Thoracic aorta (tissue), 2 donors: ENCODE measurements around the gene FTO. TPM values are rescaled to one million over a fixed set of nuclear protein-coding genes. Genes with fewer than 3 reads are reported as not detected.
"Not testable (repeated sequence)": the region's sequence is repeated elsewhere in the genome, so short reads cannot be mapped to it uniquely, and the experiment has no call there.

Experiments used
- ATAC-seq: fragments of 150-250 bp; one replicate; pipeline ENCODE4 v1.8.0; 2017; ENCODE audit warnings: low read depth; ENCODE audit not compliant: insufficient number of reproducible peaks, low FRiP score
- DNase-seq: peaks from one replicate; pipeline ENCODE4 v3.0.0-alpha.2; 2020; ENCODE audit warnings: low spot score
- H3K27ac ChIP-seq, 2 donors: fragments of 200-600 bp; sonication (generic); 1 replicate in 1 of 2; 2 replicates in 1 of 2; pipeline ENCODE4 v1.5.1; 2016; ENCODE audit warnings: mild to moderate bottlenecking in 2 of 2, moderate library complexity in 2 of 2
- H3K27me3 ChIP-seq: fragments of 200-600 bp; sonication (generic); replicated peaks from 2 replicates; pipeline ENCODE4 v1.6.0; 2016; ENCODE audit warnings: mild to moderate bottlenecking; ENCODE audit not compliant: insufficient read depth
- H3K36me3 ChIP-seq: fragments of 200-600 bp; sonication (generic); one replicate; pipeline ENCODE4 v1.5.1; 2016
- H3K4me1 ChIP-seq, 2 donors: fragments of 200-600 bp; sonication (generic); 1 replicate in 1 of 2; 2 replicates in 1 of 2; pipeline versions ENCODE4 v1.5.1 to v1.6.0; 2016; ENCODE audit warnings: low read depth in 2 of 2, mild to moderate bottlenecking in 1 of 2; ENCODE audit not compliant: control insufficient read depth in 1 of 2
- H3K4me3 ChIP-seq: fragments of 200-600 bp; sonication (generic); 2 replicates; pipeline ENCODE4 v1.5.1; 2016; ENCODE audit warnings: mild to moderate bottlenecking
- H3K9me3 ChIP-seq: fragments of 200-600 bp; sonication (generic); 2 replicates; pipeline ENCODE4 v1.5.1; 2016
- CTCF ChIP-seq: fragments of 200-600 bp; sonication (generic); IDR thresholded peaks from one replicate; pipeline ENCODE4 v1.5.1; 2019; ENCODE audit warnings: antibody characterized with exemption
- total RNA-seq, 2 donors: library from RNA; depleted of rRNA; stranded (reverse); fragments of >200 nt; gene quantifications; one replicate each; pipeline versions ENCODE4 v1.1.0 to v1.2.3, GENCODE V29; 2016

FTO gene
- total RNA-seq, 2 donors from 2014 or later, result 99.6 to 103 TPM

- DNase-seq, result no peak
- no peak for ATAC-seq
- Histone ChIP-seq H3K36me3 (peaks cover 10% of the 10 kb centered on the region), H3K27ac (no peak overlapping the region), H3K9me3 (no peaks in the 10 kb centered on the region), H3K27me3 (no peaks in the 10 kb centered on the region), H3K4me3 (no peak overlapping the region), H3K4me1 (peaks cover 0 to 22% of the 10 kb centered on the region in 2 donors)
- TF ChIP-seq CTCF, result no peak
Observed at GRCh38 chr16:53882310-53882709, 178.4 kb downstream of the FTO start.

- Histone ChIP-seq H3K36me3 (peaks cover 14% of the 10 kb centered on the region), H3K4me3 (no peak overlapping the region), H3K9me3 (no peaks in the 10 kb centered on the region), H3K27ac (no peak overlapping the region), H3K4me1 (peaks cover 0 to 13% of the 10 kb centered on the region in 2 donors), H3K27me3 (no peaks in the 10 kb centered on the region)
- no peak for DNase-seq
- TF ChIP-seq CTCF, result no peak
- no peak for ATAC-seq
Observed at GRCh38 chr16:53884748-53885147, 180.8 kb downstream of the FTO start.

DNA sequence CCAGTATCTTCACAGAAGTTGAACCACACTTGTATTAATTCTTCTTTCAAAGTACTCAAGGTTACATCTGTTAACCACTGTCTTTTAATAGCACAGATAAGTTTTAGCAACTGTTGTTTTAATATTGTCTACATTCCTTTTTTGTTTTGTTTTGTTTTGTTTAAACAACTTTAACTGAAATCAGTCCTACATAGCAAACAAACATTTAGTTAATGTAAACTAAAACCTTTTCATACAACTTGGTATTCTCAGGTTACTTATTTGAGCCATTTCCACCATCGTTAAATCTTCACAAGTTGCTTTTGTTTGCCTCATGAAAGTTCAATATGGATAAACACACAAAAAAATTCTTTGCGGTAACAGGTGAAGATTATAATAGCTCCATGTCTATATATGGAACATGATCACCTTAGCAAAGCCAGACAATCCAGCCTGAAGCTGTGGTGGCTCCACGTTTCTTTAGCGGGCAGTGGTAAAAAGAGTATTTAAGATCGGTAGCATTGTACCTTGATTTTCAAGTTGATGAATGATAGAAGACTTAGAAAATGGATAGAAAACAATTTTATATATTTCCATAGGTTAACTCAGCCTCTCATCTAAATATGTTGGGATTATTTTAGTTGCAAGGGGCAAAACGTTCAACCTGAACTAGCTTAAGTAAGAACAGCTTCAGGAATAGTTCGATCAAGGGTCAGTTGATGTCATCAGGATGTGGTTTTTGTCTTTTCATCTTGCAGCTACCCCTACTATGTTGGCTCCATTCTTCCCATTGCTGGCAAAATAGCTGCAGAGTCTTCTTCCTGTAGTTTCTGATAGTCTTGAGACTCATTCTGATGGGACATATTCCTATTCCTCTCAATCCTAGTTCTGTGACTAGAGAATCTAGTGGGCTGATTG lies 182.8 kb downstream of the FTO start:
- DNase-seq (no peak), ATAC-seq (no peak)
- peaks cover 9% of the 10 kb centered on the region for H3K36me3 ChIP-seq
- H3K27me3 ChIP-seq, result no peaks in the 10 kb centered on the region
- H3K9me3 ChIP-seq, result no peaks in the 10 kb centered on the region
- no peak overlapping the region for H3K4me3 ChIP-seq
- peaks cover 0 to 7% of the 10 kb centered on the region in 2 donors for H3K4me1 ChIP-seq
- TF ChIP-seq CTCF, result no peak
- no peak overlapping the region for H3K27ac ChIP-seq

DNA sequence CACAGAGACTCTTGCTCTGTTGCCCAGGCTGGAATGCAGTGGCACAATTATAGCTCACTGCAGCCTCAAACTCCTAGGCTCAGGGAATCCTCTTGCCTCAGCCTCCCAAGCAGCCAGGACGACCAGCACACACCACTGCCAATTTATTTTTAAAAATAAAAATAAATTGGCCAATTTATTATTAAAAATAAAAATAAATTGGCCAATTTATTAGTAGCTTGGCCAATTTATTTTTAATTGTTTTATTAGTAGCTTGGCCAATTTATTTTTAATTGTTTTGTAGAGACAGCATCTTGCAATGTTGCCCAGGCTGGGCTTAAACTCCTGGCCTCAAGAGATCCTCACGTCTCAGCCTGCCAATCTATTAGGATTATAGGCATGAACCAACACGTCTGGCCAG lies 184.3 kb downstream of the FTO start:
- Histone ChIP-seq H3K36me3 (peaks cover 9% of the 10 kb centered on the region), H3K9me3 (no peaks in the 10 kb centered on the region), H3K4me1 (peaks cover 6 to 7% of the 10 kb centered on the region in 2 donors), H3K4me3 (no peak overlapping the region), H3K27ac (no peak overlapping the region), H3K27me3 (no peaks in the 10 kb centered on the region)
- ATAC-seq (no peak), DNase-seq (no peak)
- TF ChIP-seq CTCF, result no peak

GRCh38 chr16:53890877-53891276 lies 186.9 kb downstream of the FTO start:
- DNase-seq, H3K36me3 ChIP-seq, H3K4me3 ChIP-seq, H3K9me3 ChIP-seq, H3K27ac ChIP-seq, ATAC-seq, H3K27me3 ChIP-seq: not testable (repeated sequence)
- peaks cover 17% of the 10 kb centered on the region in 2 donors for H3K4me1 ChIP-seq
